IMR-90 (cell line): Measurements from ENCODE around the gene ECSCR. TPM values are rescaled to one million over a fixed set of nuclear protein-coding genes. Genes with fewer than 3 reads are reported as not detected.

Experiments used
- ATAC-seq: fragments of 200-7000 bp; cut with Tn5 transposase; 2 replicates; pipeline ENCODE4 v1.9.1; 2020; ENCODE audit warnings: low read depth, mild to moderate bottlenecking, moderate library complexity
- BruUV-seq: library from RNA; stranded (reverse); fragments of 400-500 nt; replicated peaks from 2 replicates; lab custom pipeline; 2021; lab: Mats Ljungman, UMichigan
- CTCF ChIA-PET: fragments of 300-600 bp; formaldehyde crosslinking; extraction: SDS; loops from one replicate; lab custom pipeline; 2021; ENCODE audit warnings: antibody characterized with exemption; lab: Yijun Ruan, JAX
- POLR2A ChIA-PET: fragments of 300-600 bp; sonication (Branson Sonifier 250); formaldehyde crosslinking; loops from one replicate; lab custom pipeline; 2022; ENCODE audit warnings: antibody characterized with exemption; ENCODE audit not compliant: unreplicated experiment; lab: Charles Lee
- DNase-seq: peaks from one replicate; pipeline ENCODE4 v3.0.0; 2013
- H2AFZ ChIP-seq: replicated peaks from 2 replicates; pipeline ENCODE3; 2013; ENCODE audit warnings: low read length, mild to moderate bottlenecking; ENCODE audit not compliant: poor library complexity
- H2AK5ac ChIP-seq: 2 replicates; pipeline ENCODE4 v1.6.1; 2013; ENCODE audit warnings: low read depth, low read length, inconsistent platforms
- H2AK9ac ChIP-seq: replicated peaks from 2 replicates; pipeline ENCODE3; 2013; ENCODE audit warnings: mild to moderate bottlenecking, low read depth, low read length, moderate library complexity; ENCODE audit not compliant: poor library complexity
- H2BK120ac ChIP-seq: 2 replicates; pipeline ENCODE4 v1.6.1; 2013; ENCODE audit warnings: low read depth, low read length, inconsistent platforms
- H2BK15ac ChIP-seq: 3 replicates; pipeline ENCODE4 v1.6.1; 2013; ENCODE audit warnings: low read depth, low read length, inconsistent platforms
- H2BK20ac ChIP-seq: 2 replicates; pipeline ENCODE4 v1.6.1; 2013; ENCODE audit warnings: low read depth, mild to moderate bottlenecking, inconsistent platforms, low read length, moderate library complexity
- H2BK5ac ChIP-seq: 2 replicates; pipeline ENCODE4 v1.6.1; 2013; ENCODE audit warnings: mild to moderate bottlenecking, low read depth, low read length, inconsistent platforms; ENCODE audit not compliant: poor library complexity, severe bottlenecking
- H3K14ac ChIP-seq: replicated peaks from 2 replicates; pipeline ENCODE4 v1.6.1; 2013; ENCODE audit warnings: low read depth, low read length, inconsistent platforms
- H3K18ac ChIP-seq: 2 replicates; pipeline ENCODE4 v1.6.1; 2013; ENCODE audit warnings: low read depth, low read length, control low read depth
- H3K23ac ChIP-seq: 2 replicates; pipeline ENCODE4 v1.6.1; 2013; ENCODE audit warnings: low read depth, low read length, inconsistent platforms
- H3K27ac ChIP-seq: 2 replicates; pipeline ENCODE4 v1.5.1; 2013; ENCODE audit warnings: mild to moderate bottlenecking, control low read depth, low read length; ENCODE audit not compliant: insufficient read depth
- H3K27me3 ChIP-seq: 2 replicates; pipeline ENCODE4 v1.6.1; 2013; ENCODE audit warnings: low read length; ENCODE audit not compliant: control insufficient read depth, insufficient read depth
- H3K36me3 ChIP-seq: 2 replicates; pipeline ENCODE4 v1.6.1; 2013; ENCODE audit warnings: low read length, mixed read lengths; ENCODE audit not compliant: control insufficient read depth, insufficient read depth
- H3K4ac ChIP-seq: 2 replicates; pipeline ENCODE4 v1.6.1; 2013; ENCODE audit warnings: low read depth, low read length, inconsistent platforms
- H3K4me1 ChIP-seq: 2 replicates; pipeline ENCODE4 v1.6.1; 2013; ENCODE audit warnings: low read length, mixed read lengths; ENCODE audit not compliant: control insufficient read depth, insufficient read depth
- H3K4me2 ChIP-seq: 2 replicates; pipeline ENCODE4 v1.6.1; 2013; ENCODE audit warnings: low read depth, mild to moderate bottlenecking, control low read depth, low read length, moderate library complexity
- H3K4me3 ChIP-seq: 2 replicates; pipeline ENCODE4 v1.5.1; 2013; ENCODE audit warnings: low read depth, mild to moderate bottlenecking, control low read depth, low read length, moderate library complexity; ENCODE audit not compliant: insufficient read depth
- H3K56ac ChIP-seq: 2 replicates; pipeline ENCODE4 v1.6.1; 2013; ENCODE audit warnings: low read length, inconsistent platforms; ENCODE audit not compliant: insufficient read depth; ENCODE audit errors: extremely low read depth
- H3K79me1 ChIP-seq, 2 experiments: 2 replicates each; pipeline ENCODE4 v1.6.1; 2013; ENCODE audit warnings: low read length in 2 of 2, inconsistent platforms in 1 of 2, low read depth in 1 of 2
- H3K9ac ChIP-seq: 2 replicates; pipeline ENCODE4 v1.6.1; 2013; ENCODE audit warnings: low read depth, low read length, control low read depth
- H3K9me1 ChIP-seq: 2 replicates; pipeline ENCODE4 v1.6.1; 2013; ENCODE audit warnings: low read length, inconsistent platforms; ENCODE audit not compliant: insufficient read depth
- H3K9me3 ChIP-seq: 2 replicates; pipeline ENCODE4 v1.6.1; 2013; ENCODE audit warnings: low read length; ENCODE audit not compliant: control insufficient read depth, insufficient read depth
- H4K20me1 ChIP-seq: 2 replicates; pipeline ENCODE4 v1.6.1; 2013; ENCODE audit warnings: low read length, inconsistent platforms; ENCODE audit not compliant: insufficient read depth
- H4K5ac ChIP-seq: 2 replicates; pipeline ENCODE4 v1.6.1; 2013; ENCODE audit warnings: mild to moderate bottlenecking, low read depth, low read length, control low read depth
- H4K8ac ChIP-seq, 2 experiments: 2 replicates each; pipeline ENCODE4 v1.6.1; 2013; ENCODE audit warnings: low read depth in 2 of 2, low read length in 2 of 2, control low read depth in 1 of 2, inconsistent platforms in 1 of 2
- H4K91ac ChIP-seq: 2 replicates; pipeline ENCODE4 v1.6.1; 2013; ENCODE audit warnings: low read depth, low read length, inconsistent platforms; ENCODE audit not compliant: insufficient read depth
- BHLHE40 ChIP-seq: fragments of 150-350 bp; IDR thresholded peaks from 2 replicates; pipeline ENCODE4 v1.6.1; 2016; ENCODE audit warnings: mild to moderate bottlenecking, low read depth, low read length
- CHD1 ChIP-seq: IDR thresholded peaks from 2 replicates; pipeline ENCODE4 v1.6.1; 2012; ENCODE audit warnings: low read depth, low read length, improper control_type of control experiment
- ELK1 ChIP-seq: fragments of 150-350 bp; IDR thresholded peaks from 2 replicates; pipeline ENCODE4 v1.6.1; 2016; ENCODE audit warnings: low read depth, mild to moderate bottlenecking, low read length, moderate library complexity, borderline replicate concordance
- FOS ChIP-seq: fragments of 150-350 bp; IDR thresholded peaks from 2 replicates; pipeline ENCODE4 v1.6.1; 2016; ENCODE audit warnings: low read depth, low read length
- MAFK ChIP-seq: IDR thresholded peaks from 2 replicates; pipeline ENCODE4 v1.6.1; 2012; ENCODE audit warnings: low read depth, low read length, improper control_type of control experiment
- MAZ ChIP-seq: IDR thresholded peaks from 2 replicates; pipeline ENCODE4 v1.6.1; 2012; ENCODE audit warnings: low read depth, mild to moderate bottlenecking, low read length, improper control_type of control experiment, moderate library complexity, borderline replicate concordance
- MXI1 ChIP-seq: IDR thresholded peaks from 2 replicates; pipeline ENCODE4 v1.6.1; 2012; ENCODE audit warnings: low read depth, mild to moderate bottlenecking, low read length, moderate library complexity, borderline replicate concordance
- NFE2L2 ChIP-seq: fragments of 150-350 bp; IDR thresholded peaks from 2 replicates; pipeline ENCODE4 v1.6.1; 2016; ENCODE audit warnings: low read depth, mild to moderate bottlenecking, low read length
- POLR2A ChIP-seq: IDR thresholded peaks from 2 replicates; pipeline ENCODE4 v1.6.1; 2012; ENCODE audit warnings: mild to moderate bottlenecking, low read depth, low read length
- RAD21 ChIP-seq: IDR thresholded peaks from 2 replicates; pipeline ENCODE4 v1.6.1; 2012; ENCODE audit warnings: low read length, improper control_type of control experiment
- RCOR1 ChIP-seq: IDR thresholded peaks from 2 replicates; pipeline ENCODE4 v1.6.1; 2012; ENCODE audit warnings: mild to moderate bottlenecking, low read length, improper control_type of control experiment; ENCODE audit not compliant: insufficient replicate concordance
- RFX5 ChIP-seq: IDR thresholded peaks from 2 replicates; pipeline ENCODE4 v1.8.0; 2012; ENCODE audit warnings: low read depth, mild to moderate bottlenecking, low read length, moderate library complexity
- SMC3 ChIP-seq: fragments of 150-350 bp; IDR thresholded peaks from 2 replicates; pipeline ENCODE4 v1.6.1; 2016; ENCODE audit warnings: low read depth, mild to moderate bottlenecking, antibody characterized with exemption, low read length, moderate library complexity
- WGBS, 2 experiments: methylation state at CpG; one replicate each; pipeline versions ENCODE4 v1.1.5 to v1.1.7; 2013; ENCODE audit warnings: missing lambda C conversion rate in 2 of 2; ENCODE audit not compliant: insufficient read length in 1 of 2; ENCODE audit errors: extremely low coverage in 2 of 2; 5-methylcytosine and 5-hydroxymethylcytosine counted together
- dilution Hi-C: fragments of 300-500 bp; cut with HindIII; formaldehyde crosslinking; loops from one replicate; pipeline ENCODE4 v1.14.3; 2018; ENCODE audit warnings: low sequenced_read_pairs; ENCODE audit not compliant: unreplicated experiment
- in situ Hi-C: fragments of 300-500 bp; cut with MboI; formaldehyde crosslinking; loops from 3 replicates; pipeline ENCODE4 v1.14.3; 2019; ENCODE audit warnings: low sequenced_read_pairs, inconsistent platforms, mixed read lengths
- intact Hi-C: fragments of 100-400 bp; cut with micrococcal nuclease; formaldehyde crosslinking; loops from 2 replicates; pipeline ENCODE4 v1.10.0; 2022
- polyA plus RNA-seq, 3 experiments: library from polyadenylated mRNA; depleted of rRNA; stranded (reverse); fragments of >200 nt; gene quantifications; 2 replicates each; pipeline ENCODE4 v1.2.3, GENCODE V29; 2012; ENCODE audit warnings: low replicate concordance in 1 of 3
- total RNA-seq: library from RNA; depleted of rRNA; stranded (reverse); fragments of >200 nt; gene quantifications from 2 replicates; pipeline ENCODE4 v1.2.3, GENCODE V29; 2012
- TF ChIP-seq, protein P1 (sequence below): fragments of 150-350 bp; IDR thresholded peaks from 2 replicates; pipeline ENCODE4 v1.6.1; 2017; ENCODE audit warnings: mild to moderate bottlenecking, antibody characterized with exemption, low read length, low read depth
- TF ChIP-seq, protein P2 (sequence below): conservative IDR thresholded peaks from 2 replicates; pipeline ENCODE4 v1.5.1; 2012; ENCODE audit warnings: mild to moderate bottlenecking, low read depth, low read length, improper control_type of control experiment

The ECSCR gene
- total and polyA plus RNA-seq, 2 of the 4 experiments (the other 2 are of a cell fraction): 3.6 to 3.9 TPM

DNA sequence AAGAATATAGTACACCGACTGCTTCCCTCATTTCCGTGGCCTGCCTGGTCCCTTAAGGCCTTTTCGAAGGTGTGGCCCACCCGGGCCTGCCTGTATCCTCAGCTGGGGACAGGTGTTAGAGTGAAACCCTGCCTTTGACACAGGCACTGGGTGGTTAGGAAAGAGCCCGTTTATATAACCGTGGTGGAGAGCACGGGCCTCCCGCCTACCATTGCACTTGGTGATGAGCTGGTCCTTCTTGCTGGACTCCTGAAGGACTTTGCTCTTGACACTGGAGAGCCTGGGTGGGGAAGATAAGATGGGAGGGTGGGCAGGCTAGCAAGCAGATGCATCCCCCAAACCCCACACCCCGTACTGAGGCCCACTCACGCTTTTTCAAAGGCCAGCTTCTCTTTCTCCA lies 61.0 kb downstream of the ECSCR start:
- Histone ChIP-seq H3K14ac (no peak overlapping the region), H3K9me3 (no peaks in the 10 kb centered on the region), H3K4me2 (no peak overlapping the region), H2BK15ac (no peak overlapping the region), H2BK20ac (no peak overlapping the region), H2BK5ac (no peak overlapping the region), H3K4me1 (peaks cover 4% of the 10 kb centered on the region), H3K9me1 (peaks cover 8% of the 10 kb centered on the region), H3K27ac (no peak overlapping the region), H2BK120ac (no peak overlapping the region), H3K18ac (no peak overlapping the region), H3K4me3 (no peak overlapping the region), H4K5ac (no peak overlapping the region), H3K27me3 (no peaks in the 10 kb centered on the region), H2AFZ (no peak overlapping the region), H4K20me1 (no peaks in the 10 kb centered on the region; the same call in 1 of the 2 replicates), H2AK5ac (no peak overlapping the region), H4K91ac (no peak overlapping the region), H3K4ac (no peak overlapping the region), H3K56ac (no peak overlapping the region), H3K36me3 (no peaks in the 10 kb centered on the region), H2AK9ac (no peak overlapping the region), H4K8ac (no peak overlapping the region), H3K9ac (no peak overlapping the region), H3K79me1 (peaks cover 0 to 14% of the 10 kb centered on the region in 2 experiments; a peak in 1 of 4 replicates), H3K23ac (no peak overlapping the region)
- BruUV-seq: no TSS peak
- in situ Hi-C loops (no loop called here), intact Hi-C loops (no loop called here), dilution Hi-C loops (loop anchor here (25.0 kb wide), 1 partner anchor 111 kb away; no protein-coding TSS in a partner anchor)
- DNase-seq: no peak
- ChIA-PET POLR2A (no interaction called here), CTCF (no interaction called here)
- TF ChIP-seq, protein P1, sequence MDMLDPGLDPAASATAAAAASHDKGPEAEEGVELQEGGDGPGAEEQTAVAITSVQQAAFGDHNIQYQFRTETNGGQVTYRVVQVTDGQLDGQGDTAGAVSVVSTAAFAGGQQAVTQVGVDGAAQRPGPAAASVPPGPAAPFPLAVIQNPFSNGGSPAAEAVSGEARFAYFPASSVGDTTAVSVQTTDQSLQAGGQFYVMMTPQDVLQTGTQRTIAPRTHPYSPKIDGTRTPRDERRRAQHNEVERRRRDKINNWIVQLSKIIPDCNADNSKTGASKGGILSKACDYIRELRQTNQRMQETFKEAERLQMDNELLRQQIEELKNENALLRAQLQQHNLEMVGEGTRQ: no peak
- TF ChIP-seq CHD1: no peak
- no peak for TF ChIP-seq RFX5
- TF ChIP-seq ELK1: no peak
- no peak for TF ChIP-seq NFE2L2
- no peak for TF ChIP-seq SMC3
- no peak for TF ChIP-seq RCOR1
- TF ChIP-seq, protein P2, sequence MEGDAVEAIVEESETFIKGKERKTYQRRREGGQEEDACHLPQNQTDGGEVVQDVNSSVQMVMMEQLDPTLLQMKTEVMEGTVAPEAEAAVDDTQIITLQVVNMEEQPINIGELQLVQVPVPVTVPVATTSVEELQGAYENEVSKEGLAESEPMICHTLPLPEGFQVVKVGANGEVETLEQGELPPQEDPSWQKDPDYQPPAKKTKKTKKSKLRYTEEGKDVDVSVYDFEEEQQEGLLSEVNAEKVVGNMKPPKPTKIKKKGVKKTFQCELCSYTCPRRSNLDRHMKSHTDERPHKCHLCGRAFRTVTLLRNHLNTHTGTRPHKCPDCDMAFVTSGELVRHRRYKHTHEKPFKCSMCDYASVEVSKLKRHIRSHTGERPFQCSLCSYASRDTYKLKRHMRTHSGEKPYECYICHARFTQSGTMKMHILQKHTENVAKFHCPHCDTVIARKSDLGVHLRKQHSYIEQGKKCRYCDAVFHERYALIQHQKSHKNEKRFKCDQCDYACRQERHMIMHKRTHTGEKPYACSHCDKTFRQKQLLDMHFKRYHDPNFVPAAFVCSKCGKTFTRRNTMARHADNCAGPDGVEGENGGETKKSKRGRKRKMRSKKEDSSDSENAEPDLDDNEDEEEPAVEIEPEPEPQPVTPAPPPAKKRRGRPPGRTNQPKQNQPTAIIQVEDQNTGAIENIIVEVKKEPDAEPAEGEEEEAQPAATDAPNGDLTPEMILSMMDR: no peak
- no peak for TF ChIP-seq FOS
- no peak for TF ChIP-seq RAD21
- no peak for TF ChIP-seq MAFK
- TF ChIP-seq BHLHE40: no peak
- no peak for TF ChIP-seq MAZ
- no peak for TF ChIP-seq MXI1
- no peak for TF ChIP-seq POLR2A
- WGBS, 2 experiments: 97% methylated on average over 3 of the region's 10 CpGs; no CpG with 5 or more reads in 1 of the 2 experiments
- no peak for ATAC-seq
